Gastroesophageal sphincter (tissue), 3 donors: ENCODE data around the gene TBCD.

Experiments
- CTCF ChIP-seq, 4 experiments: fragments of 200-600 bp in 2 of 4; fragments of 450-650 bp in 2 of 4; sonication (generic) in 1 of 4; IDR thresholded peaks; one replicate each; pipeline ENCODE4 v1.5.1; 2017 to 2019; ENCODE audit warnings: antibody characterized with exemption in 4 of 4, mild to moderate bottlenecking in 2 of 4, moderate library complexity in 2 of 4
- POLR2A ChIP-seq, 2 donors: fragments of 450-650 bp; IDR thresholded peaks; one replicate each; pipeline ENCODE4 v1.6.1; 2017; ENCODE audit warnings: antibody characterized with exemption in 2 of 2, mild to moderate bottlenecking in 2 of 2, moderate library complexity in 1 of 2
- POLR2AphosphoS5 ChIP-seq: sonication (generic); formaldehyde crosslinking; IDR thresholded peaks from one replicate; pipeline ENCODE4 v1.6.1; 2017; ENCODE audit warnings: antibody characterized with exemption

GRCh38 chr17:82936768-82937171, 184.9 kb downstream of the TBCD start:
- no peak for TF ChIP-seq POLR2AphosphoS5
- TF ChIP-seq CTCF (IDR thresholded peaks at IDR 0.05), result no peak
- TF ChIP-seq POLR2A (IDR thresholded peaks at IDR 0.05), result no peak
